HG03439 (cell line): Measurements from ENCODE around the gene SBK2.
"Not testable (repeated sequence)": the region's sequence is repeated elsewhere in the genome, so short reads cannot be mapped to it uniquely, and the experiment has no call there.

Experiments
- ATAC-seq: cut with Tn5 transposase; IDR thresholded peaks from one replicate; pipeline ENCODE4 v1.9.1; 2021; ENCODE audit warnings: mild to moderate bottlenecking, moderate library complexity; ENCODE audit not compliant: unreplicated experiment

Gene SBK2

GRCh38 chr19:55503502-55504251 lies 33.3 kb downstream of the SBK2 start:
- ATAC-seq: peak; percentile 90

GRCh38 chr19:55503157-55503501 lies 33.8 kb downstream of the SBK2 start:
- no peak for ATAC-seq

- ATAC-seq: no peak
These were observed 34.6 kb downstream of the SBK2 start for GRCh38 chr19:55502197-55502952.

- no peak for ATAC-seq
These were observed 36.5 kb downstream of the SBK2 start for GRCh38 chr19:55500368-55500952.

DNA sequence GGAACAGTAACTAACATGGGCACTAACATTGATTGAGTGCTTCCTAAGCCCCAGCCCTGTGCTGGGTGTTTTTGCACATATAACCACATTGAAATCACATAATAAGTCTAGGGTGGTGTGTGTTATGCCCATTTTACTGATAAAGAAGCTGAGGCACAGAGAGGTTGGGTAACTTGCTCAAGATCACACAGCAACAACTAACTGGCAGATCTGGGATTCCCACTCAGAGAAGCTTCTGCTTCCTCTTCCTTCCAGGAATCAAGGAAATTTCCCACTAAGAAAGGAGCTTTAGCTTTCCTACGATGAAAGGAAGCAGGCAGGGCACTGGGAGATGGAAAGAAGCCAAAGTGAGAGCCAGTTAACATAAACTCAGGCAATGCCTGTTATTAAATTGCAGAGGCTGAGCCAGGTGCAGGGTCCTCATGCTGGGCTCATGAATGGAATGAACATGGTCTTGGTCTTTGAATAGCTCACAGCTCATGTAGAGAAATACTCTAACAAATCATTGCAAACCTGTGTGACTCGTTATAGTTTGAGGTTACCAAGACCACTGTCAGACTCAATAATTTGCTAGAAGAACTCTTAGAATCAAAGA lies 38.6 kb downstream of the SBK2 start:
- no peak for ATAC-seq

DNA sequence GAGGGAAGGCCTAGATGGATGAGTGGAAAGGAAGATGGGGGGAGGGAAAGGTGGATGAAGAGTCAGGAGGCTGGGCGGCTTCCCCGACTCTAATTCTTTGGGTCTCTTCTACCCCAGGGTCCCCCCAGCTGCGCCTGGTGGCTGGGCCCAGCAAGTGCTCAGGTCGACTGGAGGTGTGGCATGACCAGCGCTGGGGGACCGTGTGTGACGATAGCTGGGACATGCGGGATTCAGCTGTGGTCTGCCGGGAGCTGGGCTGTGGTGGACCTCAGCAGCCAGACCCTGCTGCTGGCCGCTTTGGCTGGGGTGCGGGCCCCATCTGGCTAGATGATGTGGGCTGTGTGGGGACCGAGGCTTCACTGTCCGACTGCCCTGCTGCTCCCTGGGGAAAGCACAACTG lies 39.2 kb downstream of the SBK2 start:
- no peak for ATAC-seq

DNA sequence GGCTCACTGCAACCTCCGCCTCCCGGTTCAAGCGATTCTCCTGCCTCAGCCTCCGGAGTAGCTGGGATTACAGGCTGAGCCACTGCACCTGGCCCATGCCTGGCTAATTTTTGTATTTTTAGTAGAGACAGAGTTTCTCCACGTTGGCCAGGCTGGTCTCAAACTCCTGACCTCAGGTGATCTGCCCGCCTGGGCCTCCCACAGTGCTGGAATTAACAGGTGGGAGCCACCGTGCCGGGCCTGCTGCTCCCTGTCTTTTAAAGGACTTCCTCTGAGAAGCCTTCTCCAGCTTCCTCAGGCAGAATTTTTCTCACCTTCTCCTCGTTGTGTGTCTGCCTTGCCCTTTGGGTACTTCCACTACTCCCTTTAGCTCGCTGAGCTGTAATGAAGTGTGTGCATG lies 40.1 kb downstream of the SBK2 start:
- ATAC-seq: not testable (repeated sequence)

DNA sequence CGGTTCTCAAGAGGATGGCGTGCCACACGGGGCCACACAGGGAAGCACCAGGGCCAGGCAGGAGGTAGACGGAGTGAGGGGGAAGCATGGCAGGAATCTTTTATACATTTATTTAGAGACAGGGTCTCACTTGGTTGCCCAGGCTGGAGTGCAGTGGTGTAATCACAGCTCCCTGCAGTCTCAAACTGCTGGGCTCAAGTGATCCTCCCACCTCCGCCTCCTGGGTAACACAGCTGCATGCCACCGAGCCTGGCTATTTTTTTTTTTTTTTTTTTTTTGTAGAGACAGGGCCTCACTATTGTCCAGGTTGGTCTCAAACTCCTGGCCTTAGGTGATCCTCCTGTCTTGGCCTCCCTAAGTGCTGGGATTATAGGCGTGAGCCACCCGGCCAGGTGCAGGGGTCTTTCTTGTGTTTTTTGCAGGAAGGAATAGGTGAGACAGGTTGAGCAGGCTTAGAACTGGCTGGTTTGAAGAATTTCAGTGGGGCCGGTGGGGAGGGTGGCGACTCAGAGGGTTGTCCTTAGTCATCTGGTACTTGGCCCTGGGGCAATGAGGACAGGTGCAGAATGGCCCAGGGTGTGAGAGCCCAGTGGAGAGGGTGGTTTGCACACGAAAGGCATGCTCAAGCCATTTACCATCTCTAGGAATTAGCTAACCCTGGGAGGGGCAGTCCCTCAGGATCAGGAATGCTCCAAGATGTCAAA lies 41.1 kb downstream of the SBK2 start:
- ATAC-seq: no peak

- ATAC-seq: no peak
These were observed 42.7 kb downstream of the SBK2 start for GRCh38 chr19:55494172-55494761.

GRCh38 chr19:55493645-55494171 lies 43.2 kb downstream of the SBK2 start:
- no peak for ATAC-seq

- ATAC-seq: no peak
These were observed 43.8 kb downstream of the SBK2 start for GRCh38 chr19:55493052-55493644.

DNA sequence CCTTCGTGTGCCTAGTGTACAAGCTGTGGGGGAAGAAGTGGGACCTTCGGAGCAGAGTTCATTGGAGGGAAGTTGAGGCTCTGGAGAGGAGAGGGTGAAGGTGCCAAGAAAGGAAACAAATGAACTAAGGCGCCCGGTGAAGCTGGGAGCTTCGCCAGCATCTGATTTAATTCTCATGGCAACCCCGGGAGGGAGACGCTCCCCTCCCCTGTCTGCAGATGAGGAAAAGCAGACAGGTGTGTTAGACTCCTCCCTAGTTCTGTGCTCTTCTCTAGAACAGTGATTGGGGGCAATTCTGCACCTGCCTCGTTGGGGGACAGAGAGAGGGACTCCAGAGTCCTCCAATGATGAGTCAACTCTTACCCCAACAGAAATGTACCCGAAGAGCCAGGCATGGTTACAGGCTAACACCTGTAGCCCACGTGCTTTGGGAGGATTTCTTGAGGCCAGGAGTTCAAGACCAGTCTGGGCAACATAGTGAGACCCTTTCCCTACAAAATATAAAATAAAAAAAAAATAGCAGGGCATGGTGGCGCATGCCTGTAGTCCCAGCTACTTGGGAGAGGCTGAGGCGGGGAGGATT lies 44.5 kb downstream of the SBK2 start:
- no peak for ATAC-seq

- no peak for ATAC-seq
These were observed 45.2 kb downstream of the SBK2 start for GRCh38 chr19:55491546-55492360.

DNA sequence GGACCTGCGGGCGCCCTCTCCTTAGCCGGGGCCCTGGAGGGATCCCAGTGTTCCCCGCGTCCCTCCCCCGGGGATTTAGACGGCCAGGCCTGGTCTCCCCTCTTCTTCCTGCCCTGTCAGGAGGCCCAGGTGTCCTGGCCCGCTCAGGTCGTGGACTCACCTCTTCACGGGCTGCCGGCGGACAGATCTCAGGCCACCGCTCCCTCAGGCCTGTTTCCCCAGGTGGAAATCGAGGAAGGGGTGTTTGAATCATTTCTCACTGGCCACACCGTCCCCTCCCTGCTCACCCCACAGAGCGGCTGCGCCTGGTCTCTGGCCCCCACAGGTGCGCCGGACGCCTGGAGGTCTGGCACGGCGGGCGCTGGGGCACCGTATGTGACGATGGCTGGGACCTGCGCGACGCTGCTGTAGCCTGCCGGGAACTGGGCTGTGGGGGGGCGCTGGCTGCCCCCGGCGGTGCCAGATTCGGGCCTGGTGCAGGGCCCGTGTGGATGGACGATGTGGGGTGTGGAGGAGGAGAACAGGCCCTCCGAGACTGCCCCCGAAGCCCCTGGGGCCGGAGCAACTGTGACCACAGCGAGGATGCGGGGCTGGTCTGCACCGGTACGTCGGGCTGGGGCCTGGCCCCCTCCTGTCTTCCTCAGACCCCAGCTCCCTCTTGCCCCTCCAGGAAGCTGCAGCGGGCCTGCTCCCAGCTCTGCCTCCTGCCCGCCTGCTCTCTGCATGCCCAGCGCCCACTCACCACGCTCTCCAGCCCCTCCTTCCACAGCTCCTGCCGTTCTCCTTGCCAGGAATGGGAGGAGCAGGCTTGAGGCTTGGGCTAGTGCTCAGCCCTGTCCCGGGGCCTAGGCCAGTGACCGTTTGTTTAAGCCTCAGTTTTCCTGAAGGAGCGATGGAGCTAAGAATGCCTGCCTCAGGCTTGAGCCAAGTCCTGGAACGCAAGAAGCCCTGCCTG lies 46.2 kb downstream of the SBK2 start:
- no peak for ATAC-seq

GRCh38 chr19:55489711-55490477 lies 47.0 kb downstream of the SBK2 start:
- no peak for ATAC-seq

GRCh38 chr19:55488986-55489710 lies 47.8 kb downstream of the SBK2 start:
- no peak for ATAC-seq
